C4-2B (cell line): Measurements from ENCODE around the gene FGF12.

ENCODE experiments used
- H3K27ac ChIP-seq: fragments of 450-650 bp; 2 replicates; pipeline ENCODE4 v1.5.1; 2017
- CTCF ChIP-seq: fragments of 450-650 bp; conservative IDR thresholded peaks from 2 replicates; pipeline ENCODE4 v1.5.1; 2017; ENCODE audit warnings: mild to moderate bottlenecking
- ZFX ChIP-seq: fragments of 450-650 bp; IDR thresholded peaks from 2 replicates; pipeline ENCODE4 v1.6.1; 2017

Gene FGF12

DNA sequence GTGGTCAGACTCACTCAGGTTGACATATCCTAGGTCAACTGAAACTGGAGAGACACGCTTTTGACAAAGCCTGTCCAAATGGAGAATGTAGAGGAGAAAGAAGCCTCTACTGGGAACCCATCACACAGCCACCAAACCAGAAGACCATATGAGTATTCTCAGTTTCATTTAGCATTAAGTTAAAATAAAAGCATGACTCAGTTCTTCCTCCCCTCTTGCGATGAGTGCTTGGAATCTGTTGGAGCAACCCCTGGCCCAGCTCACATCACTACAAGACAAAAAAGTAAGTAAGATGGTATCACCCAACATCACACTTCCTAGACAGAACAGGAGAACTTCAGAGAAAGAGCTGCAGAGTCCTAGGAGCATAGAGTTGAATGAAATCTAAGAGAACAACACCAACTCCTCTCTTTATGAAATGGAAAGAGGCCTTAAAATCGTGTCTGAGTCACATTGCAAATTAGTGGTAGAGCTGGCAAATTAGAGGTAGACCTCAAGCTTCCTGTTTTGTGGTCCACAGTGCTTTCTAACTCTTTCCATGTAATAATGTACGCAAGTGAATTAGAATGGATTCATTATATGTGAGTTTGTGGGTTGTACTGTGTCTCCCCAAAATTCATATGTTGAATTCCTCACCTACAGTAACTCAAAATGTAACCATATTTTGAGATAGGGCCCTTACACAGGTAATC, 51.2 kb downstream of the FGF12 start:
- no peak for TF ChIP-seq ZFX
- no peak for TF ChIP-seq CTCF
- no peak overlapping the region for H3K27ac ChIP-seq

DNA sequence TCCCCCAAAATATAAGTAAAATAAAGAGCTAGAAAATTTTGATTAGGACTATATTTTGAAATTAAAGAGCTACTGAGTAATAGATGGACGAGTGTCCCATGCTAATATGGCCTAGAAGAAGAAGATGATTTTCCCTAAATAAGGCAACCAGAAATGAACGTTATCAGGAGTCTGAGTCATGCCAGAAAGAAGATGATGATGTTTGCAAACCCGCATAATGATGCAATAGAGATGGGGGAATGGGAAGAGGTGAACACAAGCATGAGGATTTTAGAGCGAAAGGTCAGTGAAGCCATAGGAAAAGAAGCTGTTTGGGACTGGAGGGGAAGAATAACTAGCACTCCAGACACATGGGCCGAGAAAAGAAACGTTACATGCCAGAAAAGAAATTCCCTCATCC, 71.7 kb downstream of the FGF12 start:
- no peak for TF ChIP-seq CTCF
- TF ChIP-seq ZFX, result no peak
- no peak overlapping the region for H3K27ac ChIP-seq

DNA sequence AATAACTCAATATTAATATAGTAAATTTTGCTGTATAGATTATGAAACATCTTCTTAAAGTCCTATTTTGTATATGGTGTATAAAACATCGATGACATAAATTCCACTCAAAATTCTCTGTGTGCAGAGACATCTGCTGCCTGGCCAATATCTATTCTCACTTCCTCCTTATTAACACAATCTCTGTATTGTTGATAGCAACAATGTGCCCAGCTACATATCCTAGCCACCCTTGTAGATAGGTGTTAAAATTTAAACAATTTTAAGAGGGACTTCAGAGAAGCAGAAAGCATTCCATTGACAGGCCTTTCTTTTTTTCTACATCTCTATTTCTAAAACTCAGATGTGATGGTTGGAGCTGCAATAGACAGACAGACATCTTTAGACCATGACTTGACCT, 72.3 kb downstream of the FGF12 start:
- no peak for TF ChIP-seq ZFX
- TF ChIP-seq CTCF, result no peak

DNA sequence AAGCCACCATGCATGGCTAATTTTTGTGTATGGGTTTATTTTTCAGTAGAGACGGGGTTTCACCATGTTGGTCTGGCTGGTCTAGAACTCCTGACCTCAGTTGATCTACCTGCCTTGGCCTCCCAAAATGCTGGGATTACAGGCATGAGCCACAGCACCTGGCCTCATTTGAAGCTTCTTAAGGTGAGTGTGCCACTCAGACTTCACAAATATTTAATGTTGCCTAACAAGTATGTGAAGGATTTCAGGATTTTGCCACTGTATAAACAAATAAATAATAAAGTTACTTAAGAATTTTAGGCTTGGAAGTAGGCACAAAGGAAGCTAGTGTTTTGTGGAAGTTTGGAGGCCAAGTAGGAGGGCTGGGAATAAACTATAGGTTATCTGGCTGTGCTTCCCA, 73.5 kb downstream of the FGF12 start:
- no peak overlapping the region for H3K27ac ChIP-seq
- TF ChIP-seq ZFX (no peak), CTCF (no peak)

More for the DNA sequence above, 72.3 kb downstream of the FGF12 start:
- H3K27ac ChIP-seq, result no peak overlapping the region

DNA sequence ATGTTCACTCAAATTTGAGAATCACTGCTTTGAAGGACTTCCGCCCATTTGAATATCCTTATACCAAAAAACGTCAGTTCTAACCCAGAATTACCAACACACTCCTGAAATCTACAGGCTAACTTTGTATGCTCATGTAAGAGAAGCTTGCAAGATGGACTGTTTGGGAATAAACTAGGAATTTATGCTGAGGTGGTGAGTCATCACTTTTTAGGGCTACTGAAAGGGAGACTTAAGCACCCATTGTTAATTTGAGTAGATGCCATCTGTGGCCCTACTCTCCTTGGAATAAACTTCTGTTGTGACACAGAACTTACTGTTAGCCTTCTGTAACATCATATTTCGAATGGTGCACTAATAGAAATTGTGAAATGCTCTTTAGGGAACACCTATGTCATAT, 74.6 kb downstream of the FGF12 start:
- no peak for TF ChIP-seq CTCF
- no peak for TF ChIP-seq ZFX
- H3K27ac ChIP-seq, result no peak overlapping the region

DNA sequence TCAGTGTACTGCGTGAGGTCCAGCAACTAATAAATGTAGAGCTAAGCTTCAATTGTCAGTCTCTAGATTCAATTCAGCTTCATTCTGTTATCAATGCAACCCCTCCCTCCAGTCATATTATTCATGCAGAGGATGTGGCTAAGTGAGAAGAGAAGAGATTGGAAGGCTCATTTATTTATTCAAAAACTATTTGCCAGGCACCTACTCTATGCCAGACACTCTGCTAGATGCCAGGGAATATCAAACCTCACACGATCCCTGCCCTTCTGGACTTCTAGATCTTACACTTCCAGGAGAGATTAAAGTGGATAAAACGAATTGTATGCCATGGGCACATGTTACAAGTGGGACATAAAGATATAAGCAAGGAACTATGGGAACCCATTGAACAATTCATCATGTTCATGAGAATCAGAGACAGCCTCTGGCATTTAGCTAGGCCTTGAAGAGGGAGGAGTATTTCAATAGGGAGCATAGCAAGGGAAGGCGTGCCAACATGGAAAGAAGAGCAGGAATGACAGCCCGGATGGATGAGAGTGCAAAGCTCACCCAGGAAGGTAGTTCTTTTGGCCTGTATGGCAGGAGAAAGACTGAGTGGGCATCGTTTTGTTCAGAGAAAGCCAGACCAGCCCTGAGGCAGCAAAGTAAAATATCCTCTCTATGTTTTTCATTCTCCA, 75.4 kb downstream of the FGF12 start:
- TF ChIP-seq ZFX (no peak), CTCF (no peak)
- no peak overlapping the region for H3K27ac ChIP-seq

DNA sequence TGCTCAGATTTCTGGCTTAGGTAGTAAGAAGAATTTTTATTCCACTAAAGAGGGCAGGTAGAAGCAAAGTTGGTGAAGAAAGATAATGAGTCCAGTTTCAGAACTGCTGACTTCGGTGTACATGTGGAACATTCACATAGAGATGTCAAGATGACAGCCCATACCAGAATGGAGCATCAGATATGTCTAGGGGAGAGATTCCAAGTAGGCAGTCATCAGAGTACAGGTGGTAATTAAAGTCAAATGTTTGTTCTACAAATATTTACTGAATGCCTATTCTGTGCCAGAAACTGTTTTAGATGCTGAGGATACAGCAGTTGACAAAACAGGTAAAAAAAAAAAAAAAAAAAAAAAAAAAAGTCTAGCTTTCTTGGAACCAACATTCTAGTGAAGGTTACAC, 81.9 kb downstream of the FGF12 start:
- no peak for TF ChIP-seq CTCF
- TF ChIP-seq ZFX, result no peak
- no peak overlapping the region for H3K27ac ChIP-seq
